Transverse colon (tissue), 4 donors: ENCODE results near the gene PRKCA.

Source experiments
- CTCF ChIP-seq, 5 experiments: fragments of 200-600 bp in 3 of 5; fragments of 450-650 bp in 2 of 5; sonication (generic) in 3 of 5; IDR thresholded peaks; 1 replicate in 2 of 5; 2 replicates in 3 of 5; pipeline ENCODE4 v1.5.1; 2016 to 2017; ENCODE audit warnings: antibody characterized with exemption in 5 of 5, inconsistent platforms in 3 of 5, mild to moderate bottlenecking in 2 of 5, moderate library complexity in 1 of 5
- POLR2A ChIP-seq: fragments of 450-650 bp; IDR thresholded peaks from one replicate; pipeline ENCODE4 v1.6.1; 2016; ENCODE audit warnings: antibody characterized with exemption, mild to moderate bottlenecking, moderate library complexity
- POLR2AphosphoS5 ChIP-seq, 3 donors: sonication (generic); formaldehyde crosslinking; IDR thresholded peaks; one replicate each; pipeline ENCODE4 v1.6.1; 2016; ENCODE audit warnings: antibody characterized with exemption in 3 of 3

- TF ChIP-seq POLR2AphosphoS5 (IDR thresholded peaks at IDR 0.05) = no peak
- no peak for TF ChIP-seq CTCF (IDR thresholded peaks at IDR 0.05)
- TF ChIP-seq POLR2A = no peak
Measured at GRCh38 chr17:66760324-66760723, 457.9 kb downstream of the PRKCA start.
